Stimulated activated CD4-positive, alpha-beta T cell treated with anti-CD3 and anti-CD28 coated beads, Interleukin-12 subunit alpha, Interleukin-12 subunit beta, amount 100 ng/mL, for 24 hours (primary cell): Measurements from ENCODE around the gene BRD1.
"Not testable (repeated sequence)": the region's sequence is repeated elsewhere in the genome, so short reads cannot be mapped to it uniquely, and the experiment has no call there.

Experiments
- DNase-seq, 2 experiments: peaks; one replicate each; pipeline ENCODE4 v3.0.0-alpha.2; 2020; ENCODE audit warnings: low read depth in 2 of 2

Gene BRD1

DNA sequence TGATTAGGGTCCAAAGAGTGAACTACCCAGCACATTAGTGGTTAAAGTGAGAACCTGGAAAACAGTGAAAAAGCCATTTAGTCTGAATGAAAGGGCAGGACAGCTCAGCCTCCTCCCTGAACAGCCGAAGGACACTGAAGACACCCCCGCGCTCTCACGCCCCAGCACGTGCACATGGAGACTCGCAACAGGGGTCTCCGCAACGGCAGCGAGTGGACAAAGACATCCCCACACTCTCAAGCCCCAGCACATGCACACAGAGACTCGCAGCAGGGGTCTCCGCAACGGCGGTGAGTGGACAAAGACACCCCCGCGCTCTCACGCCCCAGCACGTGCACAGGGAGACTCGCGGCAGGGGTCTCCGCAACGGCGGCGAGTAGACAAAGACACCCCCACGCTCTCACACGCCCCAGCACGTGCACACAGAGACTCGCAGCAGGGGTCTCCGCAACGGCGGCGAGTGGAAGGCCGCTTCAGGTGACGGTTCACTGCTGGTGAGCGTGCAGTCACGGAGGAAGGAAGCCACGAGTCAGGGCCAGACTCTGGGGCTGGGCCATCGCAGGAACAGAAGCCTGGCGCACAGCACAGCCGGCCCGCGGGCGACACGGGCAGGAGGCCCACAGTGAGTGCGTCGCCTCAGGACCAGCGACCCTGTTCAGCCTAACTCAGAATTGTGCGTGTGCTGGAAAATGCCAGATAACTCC lies 43.6 kb downstream of the BRD1 start:
- DNase-seq, result no peak

DNA sequence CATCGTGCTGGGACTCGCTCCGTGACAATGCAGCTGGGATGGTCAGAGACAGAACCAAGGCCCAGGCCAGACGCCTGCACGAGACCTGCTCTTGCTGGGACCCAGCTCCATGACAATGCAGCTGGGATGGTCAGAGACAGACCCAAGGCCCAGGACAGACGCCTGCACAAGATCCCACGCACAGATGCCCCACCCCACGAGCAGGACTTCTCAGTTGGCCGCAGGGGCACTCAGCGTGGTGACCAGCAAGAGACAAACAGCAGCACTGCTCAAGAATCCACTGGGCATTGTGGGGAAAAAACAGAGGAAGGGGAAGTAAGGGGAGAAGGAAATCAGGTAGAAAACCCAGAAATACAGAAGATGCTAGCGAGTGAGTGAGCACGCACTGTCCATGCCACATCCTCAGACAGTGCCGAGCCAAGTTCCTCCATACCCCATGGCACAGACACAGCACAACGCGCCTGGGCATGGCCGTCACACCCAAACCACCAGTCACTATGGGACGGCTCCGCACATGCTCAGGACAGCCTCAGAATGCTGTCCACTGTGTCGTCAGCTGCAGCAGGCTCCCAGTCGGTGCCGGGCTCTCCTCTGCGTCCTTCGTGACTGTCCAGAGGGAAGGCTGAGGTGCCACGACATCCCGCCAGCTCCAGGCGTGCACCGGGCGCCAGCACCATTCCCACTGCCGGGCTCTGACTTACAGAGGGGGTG lies 44.5 kb downstream of the BRD1 start:
- no peak for DNase-seq

- DNase-seq, result not testable (repeated sequence)
Observed at GRCh38 chr22:49781886-49782285, 45.8 kb downstream of the BRD1 start.

DNA sequence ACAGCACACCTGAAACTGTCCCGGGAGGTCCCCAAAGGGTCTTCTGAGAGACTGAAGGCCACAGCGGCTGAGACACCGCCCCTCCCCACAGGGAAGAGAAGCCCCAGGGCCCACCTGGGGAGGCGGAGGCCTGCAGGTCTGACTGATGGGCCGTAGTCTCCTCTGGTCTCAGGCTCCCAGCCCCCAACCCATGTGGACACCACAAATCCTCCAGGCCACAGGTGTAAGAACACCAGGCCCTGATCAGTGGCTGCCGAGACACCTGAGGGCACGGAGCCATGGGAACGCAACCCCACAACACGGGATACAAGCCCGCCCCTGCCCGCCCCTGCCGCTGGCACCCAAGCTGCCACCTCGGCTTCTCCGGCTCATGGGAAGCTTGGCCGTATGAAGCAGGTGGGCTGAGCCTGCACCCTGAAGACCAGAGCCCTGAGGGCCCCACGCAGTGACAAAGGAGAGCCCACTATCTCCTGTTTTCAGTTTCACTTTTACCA lies 46.3 kb downstream of the BRD1 start:
- no peak for DNase-seq

DNA sequence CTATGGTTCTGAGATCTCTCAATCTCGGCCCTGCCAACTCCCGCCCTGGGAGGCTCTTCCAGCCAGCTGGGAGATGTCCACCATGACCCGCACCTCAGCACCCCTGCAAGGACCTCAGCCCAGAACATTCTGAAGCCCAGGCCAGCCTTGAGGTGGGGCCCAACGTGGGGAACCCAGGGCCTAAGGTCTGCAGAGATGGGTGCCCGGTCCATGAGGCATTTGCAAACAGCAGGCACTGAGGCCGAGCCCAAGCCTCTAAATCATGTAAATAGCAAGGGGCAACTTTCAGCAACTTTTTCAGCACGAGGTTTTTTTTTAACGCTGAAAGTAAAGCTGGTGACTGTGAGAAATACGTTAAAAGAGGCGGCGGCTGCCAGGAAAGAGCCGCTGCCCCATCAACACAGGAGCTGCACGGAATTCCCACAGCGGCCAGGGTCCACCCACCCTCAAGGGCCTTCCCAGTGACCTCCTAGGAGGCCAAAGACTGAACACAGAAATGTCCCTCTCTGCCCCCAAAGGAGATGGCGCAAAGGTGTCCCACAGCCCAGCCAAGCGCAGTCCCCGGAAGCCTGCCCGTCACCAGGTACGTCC lies 46.9 kb downstream of the BRD1 start:
- DNase-seq, result no peak

GRCh38 chr22:49779853-49780697 lies 47.6 kb downstream of the BRD1 start:
- DNase-seq, result no peak

- DNase-seq, result no peak
Observed at GRCh38 chr22:49779211-49779610, 48.5 kb downstream of the BRD1 start.

DNA sequence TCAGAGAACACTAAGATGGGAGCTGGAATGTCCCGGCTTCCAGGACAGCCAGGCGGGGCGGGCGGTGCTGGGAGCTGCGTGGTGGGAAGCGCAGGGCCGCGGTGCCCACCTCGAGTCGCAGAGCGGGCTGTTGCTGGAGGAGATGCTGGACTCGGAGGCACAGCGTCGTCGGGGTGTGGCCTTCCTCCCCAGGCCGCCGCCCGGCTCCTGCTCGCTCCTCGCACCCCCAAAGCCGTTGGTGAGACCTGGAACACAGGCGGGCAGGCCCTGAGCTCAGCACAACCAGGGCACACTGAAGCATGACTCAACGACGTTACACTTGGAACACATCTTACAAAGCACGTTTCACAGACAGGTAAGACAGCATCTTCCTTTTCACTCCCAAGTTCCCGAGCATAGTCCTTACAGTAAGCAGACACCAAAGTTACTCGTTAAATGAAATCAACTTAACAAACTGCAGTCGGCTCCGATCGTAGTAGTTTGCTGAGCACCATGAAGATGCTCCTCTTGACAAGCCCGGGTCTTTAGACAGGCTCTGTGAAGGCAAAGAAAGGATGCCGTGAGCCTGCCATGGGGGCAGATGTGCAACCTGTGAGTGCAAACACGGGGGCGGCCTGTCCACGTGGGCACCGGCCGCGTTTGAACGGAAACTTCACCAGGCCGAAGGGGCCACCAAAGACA lies 50.0 kb downstream of the BRD1 start:
- DNase-seq, result no peak

DNA sequence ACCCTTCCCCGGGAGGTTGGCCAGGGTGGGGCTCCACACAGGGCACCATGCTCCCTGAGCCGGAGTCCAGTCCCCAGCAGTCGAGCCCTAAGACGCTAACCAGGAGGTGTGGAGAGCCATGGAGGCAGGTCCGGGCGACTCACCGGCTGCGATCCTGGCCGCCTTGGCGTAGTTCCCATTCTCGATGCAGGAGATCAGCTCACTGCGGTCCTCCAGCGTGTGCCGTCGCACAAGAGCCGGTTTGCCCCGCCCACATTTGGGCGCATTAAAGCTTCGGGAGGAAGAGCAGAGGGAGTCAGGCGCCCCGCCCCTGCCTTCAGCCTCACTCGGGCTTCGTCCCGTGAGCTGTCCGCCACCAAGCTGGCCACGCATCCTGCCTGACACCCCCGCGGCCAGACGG lies 50.8 kb downstream of the BRD1 start:
- DNase-seq, result no peak

- no peak for DNase-seq
Observed at GRCh38 chr22:49775867-49776511, 51.7 kb downstream of the BRD1 start.

DNA sequence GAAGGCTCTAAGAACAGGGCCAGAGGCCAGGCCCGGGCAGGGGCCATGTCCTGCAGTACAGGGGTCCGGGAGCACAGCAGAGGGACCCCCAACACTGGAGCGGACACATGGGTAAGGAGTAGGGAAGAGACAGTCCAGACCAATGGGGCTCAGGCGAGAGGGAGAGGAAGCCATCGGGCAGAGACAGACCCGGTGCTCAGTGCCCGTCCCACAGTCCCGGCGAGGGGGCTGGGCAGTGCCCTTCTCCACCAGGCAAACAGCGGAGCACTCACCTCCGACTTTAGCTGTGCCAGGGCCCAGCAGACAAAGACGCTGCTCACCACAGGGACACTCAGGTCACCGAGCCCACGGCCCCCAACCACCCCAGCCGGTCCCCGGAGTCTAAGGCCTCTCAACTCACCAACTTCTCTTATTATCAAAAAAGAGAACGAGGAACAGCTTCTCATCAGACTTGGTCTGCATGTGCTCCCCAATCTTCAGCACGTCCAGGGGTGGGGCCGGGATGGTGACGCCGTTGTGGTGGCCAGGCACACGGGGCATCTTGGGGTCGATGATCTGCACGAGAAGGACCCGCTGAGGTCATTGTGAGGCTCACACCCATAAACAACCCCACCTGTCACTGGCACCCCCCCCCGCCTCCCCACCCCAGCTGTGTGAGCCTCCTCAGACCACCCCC lies 52.3 kb downstream of the BRD1 start:
- no peak for DNase-seq

- no peak for DNase-seq
Observed at GRCh38 chr22:49774499-49775151, 53.0 kb downstream of the BRD1 start.

GRCh38 chr22:49774046-49774445 lies 53.6 kb downstream of the BRD1 start:
- no peak for DNase-seq

DNA sequence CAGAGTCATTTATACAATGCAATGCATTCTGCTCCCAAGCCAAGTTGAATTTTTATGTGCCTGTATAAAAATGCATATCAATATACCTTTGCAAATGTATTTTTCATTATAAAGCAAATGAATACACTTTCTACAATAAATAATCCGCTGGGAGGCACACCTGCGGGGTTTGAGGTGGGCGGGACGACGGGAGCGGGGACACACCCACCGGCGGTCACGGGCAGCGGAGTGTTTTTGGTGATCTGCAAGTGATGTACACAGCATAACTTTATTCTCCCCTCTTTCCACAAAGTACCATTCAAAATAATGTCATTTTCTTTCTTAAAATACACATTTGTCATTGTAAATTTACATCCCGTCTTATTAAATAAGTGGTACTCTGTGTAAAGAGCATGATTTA lies 54.1 kb downstream of the BRD1 start:
- no peak for DNase-seq

DNA sequence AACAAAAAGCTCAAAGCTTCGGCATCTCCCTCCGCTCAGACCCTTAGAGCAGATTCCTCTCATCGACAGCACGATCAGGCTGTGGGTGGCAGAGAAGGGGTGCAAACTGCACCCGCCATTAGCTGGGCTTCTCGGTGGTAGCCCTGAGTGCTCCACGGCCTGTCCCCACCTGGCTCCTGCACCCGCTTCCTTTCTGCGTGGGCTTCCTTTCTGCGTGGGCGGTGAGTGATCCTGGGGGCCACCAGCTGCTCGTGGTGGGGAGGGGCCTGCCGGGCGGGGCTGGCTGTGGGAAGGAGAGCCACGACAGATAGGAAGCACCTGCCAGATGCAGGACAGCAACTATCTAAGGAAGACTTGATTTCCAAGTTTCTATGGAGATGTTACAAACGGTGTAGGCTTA lies 55.0 kb downstream of the BRD1 start:
- DNase-seq, result no peak

DNA sequence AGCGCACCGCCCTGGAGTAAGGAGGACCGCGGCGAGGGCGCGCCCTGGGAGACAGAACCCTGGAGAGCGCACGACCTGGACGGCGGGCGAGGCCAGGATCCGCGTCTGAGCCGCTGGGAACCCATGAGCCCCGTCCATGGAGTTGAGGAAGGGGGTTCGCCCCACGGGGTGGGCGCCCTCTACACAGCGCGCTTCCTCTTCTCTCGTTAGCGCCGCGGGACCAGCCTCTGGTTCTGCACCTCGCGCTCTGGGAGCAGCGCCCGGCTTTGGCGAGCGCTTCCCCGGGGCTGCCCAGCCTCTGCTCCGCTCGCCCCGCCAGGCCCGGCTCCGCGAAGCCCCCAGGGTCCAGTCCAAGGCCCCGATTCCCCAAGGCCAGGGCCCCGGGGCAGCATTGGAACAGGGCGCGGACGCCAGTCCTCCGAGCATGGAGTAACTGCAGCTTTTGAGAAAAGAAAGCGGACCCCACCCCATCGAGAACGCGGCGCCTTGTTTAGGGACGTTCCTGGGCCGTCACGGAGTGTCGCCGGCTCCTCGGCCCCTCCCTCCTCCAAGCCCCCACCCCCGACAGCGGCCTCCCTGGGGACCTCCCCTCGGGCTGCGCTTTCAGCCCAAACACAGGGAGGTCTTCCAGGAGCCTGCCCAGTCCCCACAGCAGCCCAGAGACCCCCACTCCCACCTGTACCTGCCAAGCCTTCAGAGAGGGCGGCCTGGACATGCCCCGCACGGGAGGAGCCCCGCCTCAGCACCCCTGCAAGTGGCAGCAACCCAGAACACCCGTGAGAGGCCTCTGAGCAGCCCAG lies 56.2 kb downstream of the BRD1 start:
- no peak for DNase-seq

GRCh38 chr22:49770547-49771265 lies 57.0 kb downstream of the BRD1 start:
- no peak for DNase-seq
